GM12878 (cell line): ENCODE results near the gene MAST2.

Source experiments
- NRF1 ChIP-seq: conservative IDR thresholded peaks from 2 replicates; pipeline ENCODE4 v1.6.1; 2011; ENCODE audit warnings: mild to moderate bottlenecking, low read depth, low read length, improper control_type of control experiment
- SMAD1 ChIP-seq: fragments of 450-650 bp; IDR thresholded peaks from 2 replicates; pipeline ENCODE4 v1.6.1; 2018; ENCODE audit warnings: mild to moderate bottlenecking, low read depth; ENCODE audit not compliant: partially characterized antibody
- SMC3 ChIP-seq: IDR thresholded peaks from 2 replicates; pipeline ENCODE4 v1.6.1; 2011; ENCODE audit warnings: low read length, improper control_type of control experiment, borderline replicate concordance
- TF ChIP-seq, protein P1 (sequence below), 3 experiments: IDR thresholded peaks in 2 of 3; conservative IDR thresholded peaks in 1 of 3; 2 replicates each; pipeline ENCODE4 v1.5.1; 2011; ENCODE audit warnings: low read depth in 3 of 3, low read length in 3 of 3, mild to moderate bottlenecking in 3 of 3, control low read depth in 2 of 3, moderate library complexity in 2 of 3, inconsistent platforms in 1 of 3, mixed read lengths in 1 of 3; ENCODE audit not compliant: control insufficient read depth in 2 of 3, insufficient read depth in 1 of 3; ENCODE audit errors: extremely low read depth in 1 of 3

- TF ChIP-seq SMAD1 (no peak), NRF1 (no peak), SMC3 (no peak)
- TF ChIP-seq, protein P1, sequence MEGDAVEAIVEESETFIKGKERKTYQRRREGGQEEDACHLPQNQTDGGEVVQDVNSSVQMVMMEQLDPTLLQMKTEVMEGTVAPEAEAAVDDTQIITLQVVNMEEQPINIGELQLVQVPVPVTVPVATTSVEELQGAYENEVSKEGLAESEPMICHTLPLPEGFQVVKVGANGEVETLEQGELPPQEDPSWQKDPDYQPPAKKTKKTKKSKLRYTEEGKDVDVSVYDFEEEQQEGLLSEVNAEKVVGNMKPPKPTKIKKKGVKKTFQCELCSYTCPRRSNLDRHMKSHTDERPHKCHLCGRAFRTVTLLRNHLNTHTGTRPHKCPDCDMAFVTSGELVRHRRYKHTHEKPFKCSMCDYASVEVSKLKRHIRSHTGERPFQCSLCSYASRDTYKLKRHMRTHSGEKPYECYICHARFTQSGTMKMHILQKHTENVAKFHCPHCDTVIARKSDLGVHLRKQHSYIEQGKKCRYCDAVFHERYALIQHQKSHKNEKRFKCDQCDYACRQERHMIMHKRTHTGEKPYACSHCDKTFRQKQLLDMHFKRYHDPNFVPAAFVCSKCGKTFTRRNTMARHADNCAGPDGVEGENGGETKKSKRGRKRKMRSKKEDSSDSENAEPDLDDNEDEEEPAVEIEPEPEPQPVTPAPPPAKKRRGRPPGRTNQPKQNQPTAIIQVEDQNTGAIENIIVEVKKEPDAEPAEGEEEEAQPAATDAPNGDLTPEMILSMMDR (IDR thresholded peaks at IDR 0.05 in 2 of 3, conservative IDR thresholded peaks at IDR 0.05 in 1 of 3; ENCODE audit: control insufficient read depth in 2 of 3, extremely low read depth in 1 of 3, insufficient read depth in 1 of 3, low read depth in 3 of 3, low read length in 3 of 3): no peak
Measured at GRCh38 chr1:46081206-46081605, 277.8 kb downstream of the MAST2 start.
